HG03159 (cell line): ENCODE results near the gene TAF12.
"Not testable (repeated sequence)": the region's sequence is repeated elsewhere in the genome, so short reads cannot be mapped to it uniquely, and the experiment has no call there.

Experiments
- ATAC-seq: cut with Tn5 transposase; IDR thresholded peaks from one replicate; pipeline ENCODE4 v1.9.1; 2021; ENCODE audit warnings: mild to moderate bottlenecking, moderate library complexity; ENCODE audit not compliant: unreplicated experiment

The TAF12 gene

DNA sequence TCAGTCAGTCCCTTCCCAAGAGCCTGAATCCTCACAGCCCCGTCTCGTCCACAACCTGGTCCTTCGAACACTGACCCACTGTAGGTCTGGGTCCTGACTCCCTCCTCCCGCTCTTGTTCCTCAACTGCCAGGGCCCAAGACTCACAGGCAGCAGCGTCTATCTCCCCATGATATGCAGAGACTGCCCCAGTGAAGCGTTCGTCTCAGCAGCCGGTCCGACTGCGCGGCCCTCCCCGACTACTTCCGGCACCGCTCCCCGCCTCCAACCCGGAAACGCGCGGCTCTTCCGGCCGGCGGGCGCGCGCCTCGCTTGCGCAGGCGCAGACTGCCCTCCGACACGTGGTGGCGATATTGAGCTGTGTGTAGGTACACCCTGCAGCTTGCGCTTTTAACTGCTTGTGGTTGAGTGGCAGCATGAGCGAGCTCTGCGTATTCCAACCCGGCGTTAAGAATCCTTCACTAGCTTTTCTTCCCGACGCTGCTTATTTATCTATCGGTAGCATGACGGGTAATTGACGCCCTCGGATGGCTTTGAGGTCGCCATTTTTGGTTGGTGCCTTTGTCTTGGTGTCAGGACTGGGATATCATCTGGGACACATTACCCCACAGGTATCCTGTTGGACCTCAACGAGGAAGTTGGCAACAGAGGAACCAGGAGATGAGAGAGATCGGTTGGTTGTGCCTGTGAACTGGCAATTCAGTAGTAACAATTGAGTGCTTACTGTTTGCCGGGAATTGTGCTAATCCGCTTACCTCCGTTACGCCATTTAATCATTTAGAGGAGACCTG, at the start of gene TAF12:
TSS of gene TAF12 (minus strand) at position 221 of the 789 bp plus-strand sequence. CDS start 20,986 bp downstream, outside the sequence.
- peak; percentile 75 for ATAC-seq

- ATAC-seq: not testable (repeated sequence)
Measured at GRCh38 chr1:28691627-28692026, 48.8 kb upstream of the TAF12 start.

DNA sequence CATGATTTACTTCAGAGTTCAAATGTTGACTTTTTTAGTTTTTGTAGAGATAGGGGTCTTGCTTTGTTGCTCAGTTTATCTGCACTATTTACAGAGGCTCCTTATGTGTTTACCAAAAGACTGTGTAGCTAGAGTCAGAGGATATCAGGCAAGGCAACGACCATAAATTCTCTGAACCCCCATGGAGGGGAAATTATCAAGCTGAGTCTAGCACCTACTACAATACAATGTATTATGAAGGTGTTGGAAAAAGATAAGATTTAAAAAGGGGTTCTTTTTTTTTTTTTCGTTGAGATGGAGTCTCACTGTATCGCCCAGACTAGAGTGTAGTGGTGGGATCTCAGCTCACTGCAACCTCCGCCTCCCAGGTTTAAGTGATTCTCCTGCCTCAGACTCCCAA, 42.1 kb upstream of the TAF12 start:
- ATAC-seq: no peak

GRCh38 chr1:28682840-28683239, 40.0 kb upstream of the TAF12 start:
- no peak for ATAC-seq

DNA sequence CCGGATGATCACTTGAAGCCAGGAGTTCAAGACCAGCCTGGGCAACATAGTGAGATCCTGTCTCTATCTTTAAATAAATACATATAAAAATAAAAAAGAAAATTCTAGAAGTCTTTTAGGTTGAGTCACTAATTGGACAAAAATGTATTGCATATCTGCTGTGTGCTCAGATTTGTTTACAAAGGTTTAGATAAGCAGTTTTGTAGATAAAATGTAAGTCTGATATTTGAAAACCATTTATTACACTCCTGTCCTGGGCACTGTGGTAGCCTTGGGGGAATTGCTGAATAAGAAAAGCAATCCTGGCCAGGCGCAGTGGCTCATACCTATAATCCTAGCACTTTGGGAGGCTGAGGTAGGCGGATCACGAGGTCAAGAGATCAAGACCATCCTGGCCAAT, 37.3 kb upstream of the TAF12 start:
- ATAC-seq: no peak

- ATAC-seq: no peak
Measured at GRCh38 chr1:28675924-28676257, 33.0 kb upstream of the TAF12 start.

DNA sequence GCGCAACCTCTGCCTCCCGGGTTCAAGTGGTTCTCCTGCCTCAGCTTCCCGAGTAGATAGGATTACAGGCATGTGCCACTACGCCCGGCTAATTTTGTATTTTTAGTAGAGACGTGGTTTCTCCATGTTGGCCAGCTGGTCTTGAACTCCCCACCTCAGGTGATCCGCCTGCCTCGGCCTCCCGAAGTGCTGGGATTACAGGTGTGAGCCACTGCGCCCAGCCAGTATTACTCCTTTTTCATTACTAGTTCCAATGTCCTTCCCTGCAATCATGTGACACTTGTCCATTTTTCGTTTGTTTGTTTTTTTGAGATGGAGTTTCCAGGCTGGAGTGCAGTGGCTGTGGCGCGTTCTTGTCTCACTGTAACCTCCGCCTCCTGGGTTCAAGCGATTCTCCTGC, 30.1 kb upstream of the TAF12 start:
- ATAC-seq: not testable (repeated sequence)

DNA sequence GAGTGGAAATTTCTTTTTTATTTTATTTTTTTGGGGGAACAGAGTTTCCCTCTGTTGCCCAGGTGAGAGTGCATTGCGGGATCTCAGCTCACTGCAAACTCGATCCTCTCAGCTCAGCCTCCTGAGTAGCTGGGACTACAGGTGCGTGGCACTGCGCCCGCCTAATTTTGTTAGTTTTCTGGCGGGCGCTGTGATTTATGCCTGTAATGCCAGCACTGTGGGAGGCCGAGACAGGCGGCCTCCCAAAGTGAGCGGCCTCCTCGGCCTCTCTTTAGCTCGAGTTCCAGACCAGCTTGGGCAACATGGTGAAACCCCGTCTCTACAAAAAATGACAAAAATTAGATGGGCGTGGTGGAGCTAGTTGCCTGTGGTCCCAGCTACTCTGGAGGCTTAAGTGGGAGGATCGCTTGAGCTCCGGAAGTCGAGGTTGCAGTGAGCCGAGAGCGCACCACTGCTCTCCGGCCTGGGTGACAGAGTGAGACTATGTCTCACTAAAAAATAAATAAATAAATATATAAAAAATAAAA, 28.4 kb upstream of the TAF12 start:
- no peak for ATAC-seq

DNA sequence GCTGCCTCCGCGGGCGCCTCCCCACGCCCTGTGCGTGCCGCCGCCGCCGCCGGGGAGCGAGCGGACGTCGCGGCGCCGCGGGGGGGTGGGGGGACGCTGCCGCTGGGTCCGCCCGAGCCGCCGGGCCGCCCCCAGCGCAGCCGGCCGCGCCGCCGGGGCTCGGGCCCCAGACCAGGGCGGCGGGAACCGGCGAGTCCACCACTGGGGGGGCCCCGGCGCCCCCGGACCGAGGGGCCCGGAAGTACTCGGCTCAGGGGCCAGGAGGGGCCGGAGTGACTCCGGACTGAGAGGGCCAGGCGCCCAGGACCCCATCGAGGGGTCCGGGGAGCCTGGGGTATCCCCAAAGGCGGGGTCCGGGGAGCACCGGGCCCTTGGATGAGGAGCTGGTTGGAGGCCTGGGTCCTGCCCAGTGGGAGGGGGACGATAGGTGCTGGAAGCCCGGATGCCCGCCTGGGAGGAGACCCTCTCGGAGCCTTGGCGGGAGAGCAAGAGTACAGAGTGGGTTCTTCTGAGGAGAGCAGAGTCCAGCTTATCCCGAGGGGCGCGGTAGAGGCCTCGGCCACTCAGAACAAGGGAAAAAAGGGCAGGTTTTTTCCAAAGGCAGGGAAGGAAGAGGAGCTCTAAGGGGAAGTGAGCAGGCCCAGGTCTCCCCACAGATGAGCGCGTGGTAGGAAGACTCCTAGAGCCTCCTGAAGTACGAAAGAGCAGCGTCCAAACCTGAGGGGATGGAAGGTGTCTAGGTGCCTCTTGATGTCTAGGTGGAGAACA, 26.3 kb upstream of the TAF12 start:
- peak; percentile 54 for ATAC-seq

DNA sequence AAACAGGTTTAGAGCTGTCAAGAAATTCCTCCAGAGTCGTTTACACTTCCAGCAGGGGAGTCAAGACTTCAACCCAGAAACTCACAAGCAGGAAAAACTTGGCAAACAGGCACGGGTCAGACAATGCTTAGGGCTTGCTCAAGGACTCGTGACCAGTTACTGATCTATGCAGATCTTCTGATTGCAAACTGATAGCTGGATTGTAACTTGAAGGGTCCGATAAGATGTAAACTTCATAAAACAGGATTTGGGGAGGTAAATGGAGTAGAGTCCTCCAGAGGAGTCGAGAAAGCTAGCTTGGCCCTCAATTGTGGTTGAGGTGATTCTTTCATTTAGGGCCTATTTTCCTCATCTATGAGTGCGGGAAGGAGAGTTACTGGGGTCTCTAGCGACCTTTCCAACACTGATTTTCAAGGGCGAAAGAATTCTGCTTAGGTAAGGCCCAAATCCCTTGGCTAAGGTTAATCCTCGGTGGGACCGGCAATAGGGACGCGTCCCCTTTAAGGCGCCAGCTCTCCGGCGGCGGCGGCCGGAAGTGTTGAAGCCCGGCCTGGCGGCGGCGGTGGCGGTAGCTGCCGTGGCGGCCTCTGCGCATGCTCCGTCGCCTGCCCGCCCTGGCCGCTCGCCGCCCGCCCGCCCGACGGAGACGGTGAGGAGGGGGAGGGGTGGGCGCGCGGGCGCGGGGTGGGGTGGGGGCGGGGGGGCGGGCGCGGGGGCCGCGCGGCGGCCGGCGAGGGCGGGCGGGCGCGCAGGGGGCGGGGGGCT, 25.5 kb upstream of the TAF12 start, which contains the start of gene GMEB1:
TSS of gene GMEB1 (plus strand) at position 594 of the 765 bp plus-strand sequence. CDS start 14,829 bp downstream, outside the sequence.
- ATAC-seq: peak; percentile 65

DNA sequence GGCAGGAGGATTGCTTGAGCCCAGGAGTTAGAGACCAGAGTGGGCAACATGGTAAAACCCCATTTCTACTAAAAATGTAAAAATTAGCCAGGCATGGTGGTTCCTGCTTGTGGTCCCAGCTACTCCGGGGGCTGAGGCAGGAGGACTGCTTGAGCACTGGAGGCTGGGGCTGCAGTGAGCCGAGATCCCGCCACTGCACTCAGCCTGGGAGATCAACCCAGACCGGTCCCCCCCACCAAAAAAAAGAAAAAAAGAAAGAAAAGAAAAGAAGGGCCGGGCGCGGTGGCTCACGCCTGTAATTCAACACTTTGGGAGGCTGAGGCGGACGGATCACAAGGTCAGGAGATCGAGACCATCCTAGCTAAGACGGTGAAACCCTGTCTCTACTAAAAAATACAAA, 23.9 kb upstream of the TAF12 start:
- no peak for ATAC-seq

GRCh38 chr1:28663871-28664470, 21.1 kb upstream of the TAF12 start:
- ATAC-seq: no peak

DNA sequence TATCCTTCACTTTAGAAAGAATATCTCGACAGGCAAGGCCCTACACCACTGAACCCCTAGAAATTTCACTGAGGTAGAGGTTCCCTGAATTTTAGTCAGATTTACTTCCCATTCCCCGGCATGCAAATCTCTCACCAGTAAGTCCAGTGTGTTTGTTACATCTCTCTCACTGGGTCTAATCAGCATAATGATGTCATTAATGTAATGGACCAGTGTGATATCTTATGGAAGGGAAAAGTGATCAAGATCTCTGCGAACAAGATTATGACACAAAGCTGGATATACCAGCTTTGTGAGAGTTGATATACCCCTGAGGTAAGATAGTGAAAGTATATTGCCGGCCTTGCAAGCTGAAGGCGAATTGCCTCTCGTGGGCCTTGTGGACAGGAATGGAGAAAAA, 13.5 kb upstream of the TAF12 start:
- no peak for ATAC-seq

DNA sequence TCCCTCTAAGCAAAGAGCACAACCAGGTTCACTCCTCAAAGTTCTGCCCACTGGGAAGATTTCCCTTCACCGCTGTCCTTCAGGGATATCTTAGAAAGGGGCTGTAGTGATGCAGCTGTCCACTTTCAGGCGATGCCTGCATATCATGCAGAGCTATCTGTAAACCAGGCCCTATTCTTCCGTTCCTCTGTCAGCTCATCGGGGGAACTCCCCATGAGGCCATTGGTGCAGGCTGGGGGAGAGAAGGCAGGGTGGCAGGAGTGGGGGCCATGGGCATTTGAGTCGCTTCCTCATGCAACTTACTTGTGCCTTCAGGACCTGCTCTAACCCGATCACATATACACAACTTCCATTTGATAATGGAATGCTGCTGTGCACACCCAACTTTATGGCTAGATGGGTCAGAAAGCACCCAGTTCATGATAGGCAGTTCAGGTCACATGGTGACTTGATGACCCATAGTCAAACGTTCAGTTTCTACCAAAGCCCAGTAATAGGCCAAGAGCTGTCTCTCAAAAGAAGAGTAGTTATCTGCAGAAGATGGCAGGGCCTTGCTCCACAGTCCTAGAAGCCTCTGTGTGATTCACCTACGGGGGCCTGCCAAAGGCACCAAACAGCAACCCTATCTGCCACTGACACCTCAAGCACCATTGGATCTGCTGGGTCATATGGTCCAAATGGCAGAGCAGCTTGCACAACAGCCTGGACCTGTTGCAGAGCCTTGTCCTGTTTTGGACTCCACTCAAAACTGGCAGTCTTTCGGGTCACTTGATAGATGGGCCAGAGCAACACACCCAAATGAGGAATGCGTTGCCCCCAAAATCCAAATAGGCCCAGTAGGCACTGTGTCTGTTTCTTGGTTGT, 12.8 kb upstream of the TAF12 start:
- ATAC-seq: not testable (repeated sequence)

- ATAC-seq: not testable (repeated sequence)
Measured at GRCh38 chr1:28653870-28654269, 11.0 kb upstream of the TAF12 start.

GRCh38 chr1:28653063-28653462, 10.2 kb upstream of the TAF12 start:
- ATAC-seq: not testable (repeated sequence)

DNA sequence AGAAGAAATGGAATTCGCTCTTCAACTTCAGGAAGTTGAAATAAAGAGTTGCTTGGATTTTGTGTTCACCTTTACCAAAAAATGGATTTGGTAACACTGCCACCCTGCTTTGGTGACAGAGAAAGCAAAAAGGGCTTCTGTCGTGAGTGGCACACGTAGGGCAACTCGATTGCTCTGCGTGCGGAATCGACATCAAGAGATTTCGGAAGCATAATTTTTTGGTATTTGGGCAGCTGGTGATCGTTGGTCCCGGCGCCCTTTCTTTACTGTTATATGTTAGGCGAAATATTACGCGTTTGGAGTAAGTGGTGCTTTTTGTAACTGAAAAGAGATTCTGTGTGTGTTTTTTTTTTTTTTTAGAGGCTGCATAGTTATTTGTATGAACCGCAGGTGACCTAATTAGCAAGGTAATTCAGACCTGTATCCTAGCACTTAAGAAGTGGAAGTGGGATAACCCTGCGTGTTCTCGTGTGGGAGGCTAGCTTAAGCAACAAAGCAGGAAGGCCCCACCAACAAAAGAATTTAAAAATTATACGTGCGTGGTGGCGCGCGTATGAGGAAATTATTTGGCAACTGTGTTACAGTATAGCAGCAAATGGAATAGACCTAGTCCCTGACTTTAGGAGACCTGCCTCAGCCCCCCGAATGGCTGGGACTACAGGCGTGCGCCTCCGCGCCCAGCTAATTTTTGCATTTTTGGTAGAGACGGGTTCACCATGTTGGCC, 5.8 kb upstream of the TAF12 start, which contains the start of gene RNU11:
TSS of gene RNU11 (plus strand) at position 127 of the 725 bp plus-strand sequence.
- ATAC-seq: peak; percentile 64

- ATAC-seq: peak; percentile 69
Measured at GRCh38 chr1:28648008-28648473, 5.2 kb upstream of the TAF12 start.

DNA sequence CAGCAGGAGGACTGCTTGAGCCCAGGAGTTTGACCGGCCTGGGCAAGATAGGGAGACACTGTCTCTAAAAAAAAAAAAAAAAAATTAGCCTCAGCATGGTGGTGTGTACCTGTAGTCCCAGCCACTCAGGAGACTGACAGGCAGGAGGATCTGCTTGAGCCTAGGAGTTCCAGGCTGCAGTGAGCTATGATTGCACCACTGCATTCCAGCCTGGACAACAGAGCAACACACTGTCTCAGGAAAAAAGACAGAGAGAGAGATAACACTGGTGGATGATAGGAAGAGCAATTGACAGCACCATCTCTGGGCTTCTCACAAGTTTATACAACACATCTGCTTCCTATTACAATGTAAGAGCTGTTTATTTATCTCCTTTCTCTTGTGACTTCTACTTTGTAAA, 3.2 kb upstream of the TAF12 start:
- ATAC-seq: no peak
